ENCODE measurements around the gene VSIG4. TPM values are rescaled to one million over a fixed set of nuclear protein-coding genes. Genes with fewer than 3 reads are reported as not detected.

Gene VSIG4
- total and polyA plus RNA-seq, 11 donors: 4.7 to 162 (median 27.5) TPM

- Histone ChIP-seq H3K27me3 (peaks cover 0 to 19% (median 0%) of the 10 kb centered on the region in 9 donors), H3K4me1 (peaks cover 0 to 65% (median 0%) of the 10 kb centered on the region in 12 donors), H3K4me3 (peak overlapping the region in 1 of 12 donors; percentile 54), H3K9me3 (no peaks in the 10 kb centered on the region), H3K36me3 (peaks cover 0 to 8% (median 0%) of the 10 kb centered on the region in 9 donors), H3K27ac (peak overlapping the region in 1 of 12 donors; percentile 88)
- 57 to 90% (median 78%) methylated on average over 1 of the region's 1 CpG for WGBS, 4 donors
- TF ChIP-seq POLR2A (IDR thresholded peaks at IDR 0.05) (no peak), CTCF (IDR thresholded peaks at IDR 0.05) (no peak)
- DNase-seq: no peak
- intact Hi-C loops (cut with DNase I): no loop called here
- ATAC-seq: no peak
These were observed 20.6 kb downstream of the VSIG4 start for GRCh38 chrX:66019310-66019652.

DNA sequence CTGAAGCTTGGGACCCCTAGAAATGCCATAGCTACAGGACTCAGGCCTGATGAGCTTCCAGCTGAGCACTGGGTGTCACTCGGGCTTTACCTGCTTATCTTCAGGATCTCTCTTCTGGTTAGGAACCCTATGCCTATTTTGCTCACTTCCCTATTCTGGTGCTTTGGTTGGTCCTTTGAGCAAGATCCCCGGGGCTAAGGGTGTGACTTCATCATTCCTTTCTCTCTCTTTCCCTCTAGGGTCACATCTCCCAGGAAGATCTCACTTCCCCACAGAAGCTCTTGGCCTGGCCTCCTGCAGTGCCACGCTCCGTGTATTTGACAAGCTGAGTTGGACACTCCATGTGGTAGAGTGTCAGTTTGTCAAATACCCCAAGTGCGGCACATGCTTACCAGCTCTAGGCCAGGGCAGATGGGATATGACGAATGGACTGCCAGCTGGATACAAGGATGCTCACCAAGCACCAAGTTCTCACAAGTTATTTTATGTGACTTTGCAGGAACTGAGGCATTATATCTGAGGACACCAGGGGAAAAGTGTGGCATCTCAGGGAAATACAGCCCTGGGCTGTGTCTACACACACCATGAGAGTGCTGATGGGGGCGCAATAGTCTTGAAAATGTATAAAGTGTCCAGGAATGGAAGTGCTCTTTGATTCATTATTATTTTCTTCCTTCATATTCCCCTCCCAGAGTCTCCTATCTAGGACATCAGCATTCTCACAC lies 21.1 kb downstream of the VSIG4 start:
- Histone ChIP-seq H3K36me3 (peaks cover 0 to 8% (median 0%) of the 10 kb centered on the region in 9 donors), H3K27ac (peak overlapping the region in 1 of 12 donors; percentile 88), H3K27me3 (peaks cover 0 to 19% (median 0%) of the 10 kb centered on the region in 9 donors), H3K4me1 (peaks cover 0 to 70% (median 0%) of the 10 kb centered on the region in 12 donors), H3K4me3 (peak overlapping the region in 2 of 12 donors; percentile 10 to 54), H3K9me3 (no peaks in the 10 kb centered on the region)
- DNase-seq: no peak
- 69 to 85% (median 78%) methylated on average over 7 of the region's 7 CpGs for WGBS, 4 donors
- ATAC-seq: no peak
- TF ChIP-seq CTCF (IDR thresholded peaks at IDR 0.05): no peak
- no peak for TF ChIP-seq POLR2A (IDR thresholded peaks at IDR 0.05)
- intact Hi-C loops (cut with DNase I): no loop called here

DNA sequence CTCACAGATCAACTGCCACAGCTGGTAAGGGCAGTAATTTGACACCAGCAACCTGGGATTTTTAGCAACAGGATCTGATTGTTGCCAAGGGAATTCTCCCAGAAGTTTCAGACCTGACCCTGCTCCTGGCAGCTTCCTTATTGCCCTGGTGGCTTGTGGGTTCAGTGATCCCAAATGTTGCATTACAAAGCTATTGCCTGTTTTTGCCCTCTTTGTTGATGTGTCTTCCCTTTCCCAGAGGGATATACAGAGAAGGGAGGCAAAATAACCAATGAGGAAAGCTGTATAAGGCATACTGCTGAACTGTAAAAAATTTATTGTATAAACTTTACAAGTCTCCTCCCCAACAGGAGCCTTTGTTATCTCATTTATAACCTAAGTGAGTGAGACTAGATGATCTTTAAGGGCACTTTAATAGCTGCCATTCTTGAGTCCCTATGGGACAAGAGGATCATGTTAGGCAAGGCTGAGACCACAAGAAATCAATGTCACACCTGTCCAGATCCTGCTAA lies 22.2 kb downstream of the VSIG4 start:
- H3K9me3 ChIP-seq: no peaks in the 10 kb centered on the region
- DNase-seq: no peak
- ATAC-seq: no peak
- TF ChIP-seq CTCF (IDR thresholded peaks at IDR 0.05) (no peak), POLR2A (IDR thresholded peaks at IDR 0.05) (no peak)
- intact Hi-C loops (cut with DNase I): no loop called here
- H3K27me3 ChIP-seq: peaks cover 0 to 19% (median 0%) of the 10 kb centered on the region in 9 donors
- peaks cover 0 to 78% (median 0%) of the 10 kb centered on the region in 12 donors for H3K4me1 ChIP-seq
- H3K27ac ChIP-seq: peak overlapping the region in 3 of 12 donors; percentile 7 to 88 (median 25)
- peak overlapping the region in 5 of 12 donors; percentile 12 to 54 (median 13) for H3K4me3 ChIP-seq
- H3K36me3 ChIP-seq: peaks cover 0 to 8% (median 0%) of the 10 kb centered on the region in 9 donors

DNA sequence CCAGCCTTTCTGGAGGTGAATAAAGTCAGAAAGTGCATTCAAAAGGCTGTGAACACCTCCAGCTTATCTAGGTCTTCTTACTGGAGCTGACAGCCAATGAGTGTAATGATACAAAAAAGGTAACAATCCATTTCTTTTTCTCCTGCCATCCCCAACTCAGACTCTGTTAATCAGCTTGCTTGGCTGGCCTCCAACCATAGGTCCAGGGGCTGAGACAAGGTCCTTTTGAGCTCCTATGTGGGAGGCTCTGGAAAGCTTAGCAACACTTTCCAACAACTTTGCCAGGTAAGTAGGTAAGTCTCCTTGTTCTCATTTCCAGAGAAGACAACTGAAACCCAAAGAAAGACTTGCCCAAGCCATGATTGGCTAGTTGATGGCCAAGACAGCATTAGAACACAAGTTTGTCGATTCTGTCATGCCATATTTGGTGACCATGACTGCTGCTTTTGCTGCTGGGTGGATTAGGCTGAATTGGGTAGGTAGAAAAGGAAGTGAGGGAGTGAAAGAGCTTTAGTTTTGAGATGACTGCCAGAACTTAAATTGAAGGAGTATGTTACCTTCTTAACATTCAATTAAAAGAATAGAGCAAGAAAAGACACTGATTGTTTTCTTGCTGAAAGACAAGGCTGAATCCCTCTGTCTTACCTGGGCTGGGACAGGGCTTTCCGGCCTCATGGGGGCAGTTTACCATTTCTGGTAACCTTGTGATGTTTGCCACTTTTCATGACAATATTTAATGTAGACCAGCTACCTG lies 22.8 kb downstream of the VSIG4 start:
- no peak for DNase-seq
- Histone ChIP-seq H3K4me1 (peaks cover 0 to 85% (median 0%) of the 10 kb centered on the region in 12 donors), H3K36me3 (peaks cover 0 to 8% (median 0%) of the 10 kb centered on the region in 9 donors), H3K9me3 (no peaks in the 10 kb centered on the region), H3K27me3 (peaks cover 0 to 19% (median 0%) of the 10 kb centered on the region in 9 donors), H3K27ac (peak overlapping the region in 3 of 12 donors; percentile 7 to 88 (median 25)), H3K4me3 (peak overlapping the region in 7 of 12 donors; percentile 3 to 54 (median 16))
- intact Hi-C loops (cut with DNase I): no loop called here
- 43 to 77% (median 56%) methylated on average over 2 of the region's 2 CpGs for WGBS, 4 donors
- no peak for TF ChIP-seq POLR2A (IDR thresholded peaks at IDR 0.05)
- no peak for TF ChIP-seq CTCF (IDR thresholded peaks at IDR 0.05)
- no peak for ATAC-seq
